Left lobe of liver (tissue), 2 donors: ENCODE measurements around the gene DGKB. TPM values are rescaled to one million over a fixed set of nuclear protein-coding genes. Genes with fewer than 3 reads are reported as not detected.
A peak's percentile ranks its signal among the peaks of the same experiment; 100 is the strongest.

ENCODE experiments used
- ATAC-seq: fragments of 200-7000 bp; cut with Tn5 transposase; one replicate; pipeline ENCODE4 v1.9.1; 2020; ENCODE audit warnings: mild to moderate bottlenecking, moderate library complexity
- DNase-seq: peaks from one replicate; pipeline ENCODE4 v3.0.0-alpha.2; 2020; ENCODE audit warnings: low spot score
- total RNA-seq: library from RNA; stranded (reverse); gene quantifications from one replicate; pipeline ENCODE4 v1.2.1, GENCODE V29; 2021
- donor health status: DM: no; HTN: no; CAD: no; lungs with moderate emphysema.
- donor health status: DM: no; HTN: yes; CAD: no.

DGKB gene
- total RNA-seq, 1 donor from 2014 or later, result 0.33 TPM

DNA sequence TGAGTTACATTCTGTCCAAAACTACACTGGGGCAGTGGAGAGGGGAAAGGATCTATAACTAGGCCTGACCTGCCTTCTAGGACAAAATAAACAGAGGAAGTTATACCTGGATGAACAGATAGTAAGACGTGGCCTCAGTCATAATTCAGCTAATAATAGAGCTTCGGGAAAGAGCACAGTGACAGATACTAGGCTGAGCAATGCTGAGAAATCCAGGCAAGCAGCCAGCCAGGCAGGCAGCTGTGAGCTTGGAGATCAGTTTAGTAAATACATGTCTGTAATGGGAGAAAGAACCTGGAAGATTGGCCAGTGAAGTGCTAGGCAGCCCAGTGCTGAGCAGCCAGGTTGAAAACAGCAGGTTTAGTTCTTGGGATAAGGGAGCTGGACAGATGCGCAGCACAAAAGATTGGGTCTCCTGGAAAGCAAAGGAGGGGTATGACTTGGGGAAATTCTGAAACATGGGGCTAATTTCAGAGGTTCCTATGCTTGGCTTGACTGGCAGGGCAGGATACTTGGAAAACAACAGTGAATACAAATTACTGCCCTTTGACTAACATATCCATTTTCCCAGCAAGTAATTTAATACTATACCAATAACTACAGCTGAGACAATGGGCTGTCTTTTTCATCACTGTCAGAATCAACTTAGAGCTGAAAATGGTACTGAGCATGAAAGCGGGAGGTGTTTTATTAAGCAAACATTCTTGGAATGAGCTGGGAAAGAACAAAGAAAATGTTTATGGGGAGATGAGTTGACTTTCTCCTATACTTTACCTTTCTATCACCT, 140.8 kb downstream of the DGKB start:
- peak; percentile 34 for ATAC-seq
- DNase-seq, result no peak

DNA sequence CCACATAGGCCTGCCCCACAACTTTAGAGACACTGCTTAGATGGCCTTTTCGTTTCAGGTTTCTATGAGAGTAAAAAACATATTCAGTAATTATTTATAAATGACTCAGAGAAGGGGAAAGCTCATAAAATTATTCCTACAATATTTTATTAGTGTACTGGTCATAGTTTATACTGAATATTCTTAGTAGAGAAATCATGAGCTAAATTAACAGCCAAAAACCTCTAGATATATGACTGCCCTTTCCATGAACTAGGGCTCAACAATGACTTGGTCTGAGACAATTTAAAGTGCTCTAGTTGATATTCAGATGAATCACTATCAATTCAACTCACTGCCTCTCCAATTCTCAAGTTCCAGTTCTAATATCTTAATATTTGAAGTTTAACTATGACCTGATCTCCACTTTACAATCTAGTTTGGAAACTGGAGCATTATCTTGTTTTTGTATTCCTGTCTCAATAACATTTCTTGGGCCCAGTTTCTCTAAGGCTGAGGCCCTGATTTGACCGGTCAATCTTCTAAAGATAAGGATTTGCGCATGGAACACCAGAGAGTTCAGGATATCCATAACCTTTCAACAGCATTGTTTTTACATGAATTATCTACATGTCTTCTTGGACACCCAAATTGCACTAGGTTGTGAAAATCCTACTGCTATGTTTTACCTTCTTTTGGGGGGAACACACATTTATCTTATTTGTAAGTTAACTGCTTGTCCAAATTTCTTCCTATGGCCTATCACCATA, 141.6 kb downstream of the DGKB start:
- ATAC-seq, result no peak
- no peak for DNase-seq

DNA sequence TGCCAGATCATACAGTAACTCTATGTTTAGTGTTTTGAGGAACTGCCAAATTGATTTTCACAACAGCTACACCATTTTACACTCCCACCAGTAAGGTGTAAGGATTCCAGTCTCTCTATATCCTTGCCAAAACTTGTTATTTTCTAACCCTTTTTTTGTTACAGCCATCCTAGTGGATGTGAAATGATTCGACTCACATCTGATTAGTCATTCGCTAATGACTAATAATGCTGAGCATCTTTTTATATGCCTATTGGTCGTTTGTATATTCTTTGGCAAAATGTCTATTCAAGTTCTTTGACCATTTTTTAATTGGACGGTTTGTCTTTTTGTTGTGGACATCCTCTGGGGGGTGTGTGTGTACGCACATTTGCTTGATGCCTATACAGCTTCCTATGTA, 142.8 kb downstream of the DGKB start:
- no peak for DNase-seq
- no peak for ATAC-seq

DNA sequence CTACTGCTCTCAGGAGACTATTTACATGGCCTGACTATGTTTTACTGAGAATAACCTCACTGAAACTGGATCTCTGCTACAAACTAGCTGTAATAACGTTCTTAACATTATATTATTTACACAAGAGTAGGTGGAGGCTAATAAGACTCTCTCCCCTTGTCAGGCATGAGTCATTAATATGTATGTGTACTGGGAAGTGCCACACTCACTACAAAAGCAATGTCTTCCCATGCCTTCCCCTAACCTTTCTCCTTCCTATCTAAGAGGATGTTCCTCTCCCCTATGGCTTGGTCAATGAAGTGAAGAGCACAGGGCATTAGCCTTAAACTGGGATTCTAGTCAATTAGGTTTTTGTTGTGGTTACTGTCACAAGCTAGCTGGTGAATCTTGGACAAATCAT, 147.9 kb downstream of the DGKB start:
- ATAC-seq (no peak), DNase-seq (no peak)

DNA sequence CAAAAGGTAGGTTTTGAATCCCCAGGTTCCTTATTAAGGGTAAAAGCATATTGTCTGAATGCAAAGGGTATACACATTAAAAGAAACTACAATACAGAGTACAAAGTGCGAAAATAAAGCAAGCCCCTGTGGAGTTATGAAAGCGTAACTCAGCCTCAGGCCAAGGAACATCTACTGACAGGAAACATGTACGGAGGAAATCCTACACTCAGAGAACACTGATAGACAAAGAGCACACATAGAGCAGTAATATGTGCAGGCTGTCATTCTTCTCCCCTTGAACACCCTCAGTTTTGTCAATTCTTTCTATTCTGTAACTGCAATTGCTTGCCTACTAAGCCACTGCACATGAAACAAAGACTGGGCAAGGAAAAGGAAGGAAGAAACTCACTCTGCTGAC, 150.2 kb downstream of the DGKB start:
- ATAC-seq, result no peak
- DNase-seq, result no peak

DNA sequence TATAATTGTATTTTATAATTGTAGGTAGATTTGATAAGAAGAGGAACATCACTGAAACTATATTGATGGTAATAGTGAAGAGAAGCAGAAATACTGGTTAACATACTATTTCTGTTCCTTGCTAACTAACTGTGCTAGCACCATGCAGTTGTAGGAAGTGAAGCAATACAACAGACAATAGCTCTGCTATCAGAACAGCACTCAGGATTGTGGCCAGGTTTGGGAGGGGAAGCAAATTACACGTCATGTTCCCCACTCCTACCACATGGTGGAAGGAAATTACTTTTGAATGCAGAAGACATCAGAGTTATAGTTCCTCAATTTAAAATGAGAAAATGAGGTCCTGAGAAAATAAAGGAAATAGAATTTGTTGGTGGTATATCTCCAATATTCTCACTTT, 151.1 kb downstream of the DGKB start:
- ATAC-seq (no peak), DNase-seq (no peak)

DNA sequence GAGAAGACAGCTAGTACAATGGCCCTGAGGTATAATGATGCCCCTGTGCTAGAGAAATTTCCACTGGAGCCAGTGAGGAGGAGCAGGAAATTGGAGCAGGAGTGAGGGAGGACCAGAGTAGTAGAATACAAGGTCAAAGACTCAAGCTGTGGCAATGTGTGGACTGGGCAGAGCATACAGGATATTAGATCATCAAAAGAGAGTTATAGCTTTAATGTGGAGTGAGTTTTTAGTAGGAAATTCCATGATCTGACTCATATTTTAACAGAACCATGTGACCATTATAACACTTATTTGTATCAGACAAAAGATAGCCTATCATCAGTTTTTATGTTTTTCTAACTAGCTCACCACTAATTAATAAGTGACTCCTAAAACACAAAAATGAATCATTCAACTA, 154.1 kb downstream of the DGKB start:
- no peak for ATAC-seq
- DNase-seq, result no peak

DNA sequence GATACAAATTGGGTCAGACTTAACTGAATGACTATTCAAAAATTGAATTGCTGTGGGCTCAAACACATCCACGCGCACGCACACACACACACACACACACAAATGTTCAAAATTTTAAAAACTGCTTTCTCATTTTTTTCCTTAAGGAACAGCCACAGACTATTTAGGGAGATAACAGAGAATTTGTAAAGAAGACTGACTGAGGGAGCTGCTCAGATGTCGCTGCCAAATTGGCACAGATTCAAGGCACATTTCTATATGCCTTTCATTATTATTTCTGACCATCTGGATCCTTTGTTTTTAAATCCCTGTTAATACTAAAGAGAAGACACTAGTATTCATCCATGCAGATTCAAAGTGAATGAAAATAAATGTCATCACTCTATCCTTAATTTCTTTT, 154.8 kb downstream of the DGKB start:
- no peak for DNase-seq
- ATAC-seq, result no peak

DNA sequence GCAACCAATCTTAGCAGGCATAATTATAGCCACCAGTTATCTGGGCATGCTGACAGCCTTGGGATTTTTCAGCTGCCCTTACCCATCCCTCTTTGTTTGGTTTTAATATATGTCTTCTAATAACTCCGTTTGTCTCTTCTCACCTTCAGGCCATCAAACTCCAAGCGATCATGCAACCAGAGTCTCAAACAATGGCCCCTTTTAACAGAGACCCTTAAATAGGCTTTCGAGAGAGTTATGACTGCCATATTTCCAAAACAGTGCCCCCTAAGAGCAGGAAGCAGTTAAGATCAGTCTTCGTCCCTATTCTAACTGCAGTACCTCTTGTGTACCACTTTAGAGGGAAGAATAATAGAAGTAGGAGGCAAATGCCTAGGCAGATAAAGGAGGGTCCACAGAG, 157.5 kb downstream of the DGKB start:
- no peak for ATAC-seq

DNA sequence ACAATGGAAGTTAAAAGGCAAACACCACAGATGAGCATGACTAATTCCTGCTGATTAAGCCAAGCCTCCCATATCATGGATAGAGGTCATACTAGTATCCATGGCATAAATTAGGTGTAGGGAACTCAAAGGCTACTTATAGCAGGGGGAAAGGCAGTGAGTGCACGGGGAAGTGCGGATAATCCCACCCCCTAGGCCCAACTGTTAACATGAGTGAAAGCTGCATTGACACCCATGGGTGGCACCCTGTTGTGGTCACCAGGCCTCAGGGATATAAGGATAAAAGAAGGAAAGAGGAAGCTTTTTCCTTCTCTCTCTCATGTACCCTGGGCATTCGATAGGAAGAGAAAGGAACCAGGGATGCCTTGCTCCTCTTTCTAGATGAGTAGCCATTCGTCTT, 161.9 kb downstream of the DGKB start:
- no peak for DNase-seq
- ATAC-seq, result no peak

More for the DNA sequence above, 157.5 kb downstream of the DGKB start:
- DNase-seq, result no peak

DNA sequence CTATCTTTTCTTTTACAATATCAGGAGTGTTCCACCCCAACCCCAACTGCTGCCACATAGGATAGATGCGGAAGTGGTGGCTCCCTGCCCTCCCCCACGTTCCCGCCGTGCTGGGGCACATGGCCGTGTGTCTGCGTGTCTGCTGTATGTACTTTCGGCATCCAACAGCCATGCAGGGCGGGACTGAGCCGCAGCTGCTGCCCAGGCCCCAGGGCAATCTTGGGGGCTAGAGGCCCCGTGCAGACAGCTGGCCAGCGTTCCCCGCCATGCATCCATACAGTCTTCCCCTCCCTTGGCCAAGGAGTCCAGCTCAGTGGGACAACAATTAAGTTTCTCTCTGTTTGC, 162.7 kb downstream of the DGKB start:
- no peak for ATAC-seq
- DNase-seq, result no peak

DNA sequence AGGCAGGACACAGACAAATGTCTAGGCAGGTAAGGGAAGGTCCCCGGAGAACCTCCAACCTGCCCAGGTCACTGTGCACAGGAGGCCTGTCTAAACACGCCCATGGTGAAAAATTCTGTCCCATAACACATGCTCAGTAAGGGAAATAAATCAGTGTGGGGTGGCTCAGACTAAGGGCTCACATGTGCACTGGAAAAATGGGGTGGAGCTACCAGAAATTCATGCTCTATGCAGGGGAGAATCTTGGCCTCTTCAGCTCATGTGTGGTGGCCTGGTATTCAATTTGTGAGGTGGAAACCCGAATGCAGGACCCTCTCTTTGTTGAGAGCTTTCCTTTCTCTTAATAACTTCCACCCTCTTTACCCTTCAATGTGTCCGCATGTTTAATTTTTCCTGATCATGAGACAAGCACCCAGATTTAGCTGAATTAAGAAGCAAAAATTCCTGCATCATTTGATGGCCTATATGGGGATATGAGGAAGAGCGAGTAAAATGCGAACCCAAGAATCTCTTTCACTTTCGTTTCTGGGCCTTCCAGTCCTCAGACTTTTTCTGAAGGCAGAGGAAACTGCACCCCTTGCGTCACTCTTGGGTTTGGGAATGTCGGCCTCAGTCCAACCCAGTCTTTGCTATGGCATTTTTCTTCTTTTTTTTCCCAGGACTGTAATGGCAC, 163.2 kb downstream of the DGKB start:
- ATAC-seq (no peak), DNase-seq (no peak)

DNA sequence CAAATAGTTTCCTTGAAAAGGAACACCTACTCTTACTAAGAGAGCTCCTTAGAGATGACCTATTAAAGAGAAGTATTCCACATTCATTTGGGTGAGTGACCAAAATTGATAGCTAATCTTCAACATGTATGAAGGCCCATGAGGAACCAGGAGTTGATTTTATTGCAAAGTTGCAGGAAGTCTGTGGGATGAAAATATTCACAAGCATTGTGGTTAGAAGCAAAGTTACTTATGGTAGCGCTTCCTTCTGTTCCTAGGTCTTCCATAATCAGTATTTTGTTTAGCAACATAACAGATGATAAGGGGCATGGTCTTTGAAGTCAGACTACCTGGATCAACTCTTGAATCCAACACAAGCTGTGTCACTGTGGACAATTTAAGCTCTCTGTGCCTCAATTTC, 164.5 kb downstream of the DGKB start:
- DNase-seq (no peak), ATAC-seq (no peak)

DNA sequence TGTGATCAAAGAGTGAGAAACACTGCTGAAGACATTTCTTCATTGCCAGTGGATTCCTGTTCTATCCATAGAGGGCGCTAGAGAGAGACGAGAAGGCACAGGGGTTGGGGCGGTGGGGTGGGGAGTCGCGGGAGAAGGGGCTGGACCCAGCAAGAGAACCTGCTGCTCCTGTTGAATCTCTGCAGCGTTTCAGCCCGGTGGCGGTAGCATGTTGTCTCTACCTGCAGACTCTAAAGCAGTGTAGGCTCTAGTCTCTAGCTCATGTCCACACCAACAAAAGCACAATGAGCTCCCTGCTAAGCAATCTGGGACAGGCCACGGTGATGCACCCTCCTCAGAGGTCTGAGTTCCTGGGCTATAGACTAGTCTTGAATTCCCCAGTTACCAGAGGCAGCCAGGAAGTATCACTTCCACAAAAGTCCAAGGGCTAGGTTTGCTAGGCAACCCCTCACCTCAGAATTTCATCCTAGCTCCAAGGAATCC, 167.7 kb downstream of the DGKB start:
- no peak for DNase-seq
- no peak for ATAC-seq

DNA sequence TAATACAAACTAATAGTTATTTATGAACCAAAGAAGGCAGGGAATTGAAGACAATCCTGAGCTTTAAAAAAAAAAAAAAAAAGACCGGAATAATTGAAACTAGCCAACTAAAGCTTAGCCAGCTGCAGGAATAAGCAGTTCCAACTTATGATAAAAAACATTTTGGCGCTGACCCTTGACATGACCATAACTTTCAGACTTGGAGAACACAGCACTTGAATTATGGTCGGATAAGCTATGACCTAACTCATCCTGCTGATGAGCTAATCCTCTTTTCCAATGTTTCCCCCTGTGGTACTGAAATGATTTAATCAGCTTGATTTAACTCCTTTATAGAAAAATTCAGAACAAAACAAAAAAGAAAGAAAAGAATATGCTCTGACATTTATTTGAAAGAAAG, 181.8 kb downstream of the DGKB start:
- DNase-seq, result no peak

DNA sequence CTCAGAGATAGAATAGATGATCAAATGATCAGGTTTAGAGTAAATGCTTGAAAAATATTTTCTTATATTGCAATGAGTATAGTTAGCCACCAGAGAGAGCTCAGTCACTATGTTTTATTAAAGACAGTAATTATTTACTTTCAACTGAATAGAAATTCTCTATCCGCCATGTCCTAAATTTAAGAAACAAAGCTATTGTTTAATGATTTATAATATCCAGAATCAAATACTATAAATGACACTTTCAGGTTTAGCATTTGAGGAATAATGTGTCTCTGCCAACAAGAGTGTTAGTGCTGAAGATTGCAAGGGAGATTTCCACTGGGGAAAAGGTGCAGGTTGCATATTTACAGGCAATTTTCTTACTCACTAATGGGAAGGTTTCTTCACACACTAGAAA, 184.7 kb downstream of the DGKB start:
- ATAC-seq (peak; percentile 73), DNase-seq (no peak)

More for the DNA sequence above, 181.8 kb downstream of the DGKB start:
- no peak for ATAC-seq

DNA sequence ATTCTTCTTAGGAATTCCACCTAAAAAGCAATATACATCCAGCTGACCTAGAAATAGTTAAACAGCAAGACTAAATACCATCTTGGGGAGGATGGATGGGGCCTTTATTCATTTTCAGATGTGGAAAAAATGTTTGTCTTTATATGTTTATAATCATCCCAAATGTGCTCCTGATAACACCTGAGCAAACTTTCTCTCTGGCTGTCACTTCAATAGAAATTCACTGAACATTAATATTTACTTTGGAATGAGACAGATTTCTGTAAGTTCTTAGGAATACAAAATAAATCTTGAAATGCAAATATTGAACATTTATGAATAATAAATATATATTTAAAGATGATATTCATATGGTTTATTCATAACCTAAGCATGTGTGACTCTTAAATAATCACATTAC, 185.4 kb downstream of the DGKB start:
- ATAC-seq, result no peak
- DNase-seq, result no peak

DNA sequence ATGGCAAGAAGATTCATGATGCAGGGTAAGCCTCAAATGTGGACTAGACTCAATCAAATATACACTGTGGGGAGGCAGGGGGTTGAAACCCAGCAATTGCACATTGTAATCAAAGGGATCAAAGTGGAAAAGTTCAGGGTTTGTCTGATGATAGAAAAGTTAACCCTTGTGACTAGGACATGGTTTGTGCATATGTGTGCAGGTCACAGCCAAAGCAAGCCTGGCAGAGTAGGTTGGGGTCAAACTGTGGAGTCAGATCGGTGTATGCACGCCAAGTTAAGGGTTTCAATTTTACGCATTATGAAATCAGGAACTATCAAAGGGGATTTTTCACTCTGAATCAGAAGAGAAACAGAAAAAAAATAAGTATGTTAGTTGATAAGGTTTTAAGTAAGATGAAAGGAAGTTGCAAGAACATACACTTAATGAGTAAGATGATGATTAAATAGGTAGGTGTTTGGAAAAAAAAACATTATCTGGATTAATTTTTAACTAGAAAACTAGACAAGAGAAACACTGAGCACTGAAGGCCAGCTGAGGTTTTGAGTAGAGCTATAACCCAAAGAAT, 188.3 kb downstream of the DGKB start:
- ATAC-seq (peak; percentile 92), DNase-seq (peak; percentile 65)

DNA sequence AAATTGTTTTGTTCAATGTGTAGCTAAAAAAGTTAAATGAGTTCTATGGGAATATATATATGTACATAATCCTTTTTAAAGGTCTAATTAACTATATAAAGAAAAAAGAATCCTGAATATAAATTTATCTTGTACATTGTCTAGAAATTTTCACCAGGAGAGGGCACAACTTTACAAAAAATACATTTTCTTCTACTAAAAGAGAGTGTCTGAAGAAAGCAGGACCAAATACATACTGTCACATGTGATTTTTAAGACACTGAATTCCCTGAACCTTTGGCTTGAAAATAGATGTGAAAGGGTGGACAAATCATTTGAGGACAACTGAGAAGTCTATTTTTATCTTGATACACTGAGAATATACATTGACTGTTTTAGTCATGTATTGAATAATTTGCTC, 204.3 kb downstream of the DGKB start:
- peak; percentile 44 for ATAC-seq
- DNase-seq, result no peak

DNA sequence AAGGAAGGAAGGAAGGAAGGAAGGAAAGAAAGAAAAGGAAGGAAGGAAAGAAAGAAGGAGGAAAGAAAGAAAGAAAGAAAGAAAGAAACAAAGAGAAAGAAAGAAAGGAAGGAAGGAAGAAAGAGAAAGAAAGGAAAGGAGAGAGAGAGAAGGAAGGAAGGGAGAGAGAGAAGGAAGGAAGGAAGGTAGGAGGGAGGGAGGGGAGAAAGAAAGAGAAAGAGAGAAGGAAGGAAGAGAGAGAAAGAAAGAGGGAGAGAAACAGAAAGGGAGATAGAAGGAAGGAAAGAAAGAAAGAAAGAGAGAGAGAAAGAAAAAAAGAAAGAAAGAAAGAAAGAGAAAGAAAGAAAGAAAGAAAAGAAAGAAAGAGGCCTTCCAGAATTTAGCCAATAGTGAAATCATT, 204.9 kb downstream of the DGKB start:
- DNase-seq (no peak), ATAC-seq (no peak)

DNA sequence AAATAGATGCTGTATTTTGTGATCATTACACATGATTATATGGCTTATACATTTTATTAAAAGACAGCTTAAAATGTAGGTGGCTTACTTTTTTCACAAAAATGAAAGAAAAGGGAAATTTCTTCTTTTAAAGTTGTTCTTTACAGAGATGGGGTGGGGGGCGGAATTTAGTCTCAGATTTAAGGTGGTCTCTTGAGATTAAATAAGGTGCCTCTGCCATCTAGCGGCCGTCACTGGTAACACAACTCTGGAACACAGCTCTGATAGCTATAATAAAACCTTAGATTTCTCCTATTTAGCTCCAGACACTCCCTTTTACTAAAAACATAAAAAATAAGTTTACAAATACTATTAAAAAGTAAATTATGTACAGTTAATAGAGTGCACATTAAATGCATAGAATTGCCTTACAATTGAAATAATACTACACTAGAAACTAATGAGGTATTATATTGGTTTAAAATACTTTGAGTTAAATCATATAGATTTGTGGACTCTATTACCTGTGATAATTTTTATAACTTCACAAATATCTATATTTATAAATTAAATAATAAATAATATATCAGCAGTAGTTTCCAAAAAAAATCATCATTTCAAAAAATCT, 210.9 kb downstream of the DGKB start:
- peak; percentile 50 for DNase-seq
- ATAC-seq, result peak; percentile 70
